Caco-2 (cell line): Measurements from ENCODE around the gene DMRT1. TPM values are rescaled to one million over a fixed set of nuclear protein-coding genes. Genes with fewer than 3 reads are reported as not detected.
A peak's percentile ranks its signal among the peaks of the same experiment; 100 is the strongest.

Source experiments
- BruUV-seq: library from RNA; stranded (reverse); fragments of 400-500 nt; replicated peaks from 2 replicates; lab custom pipeline; 2021; lab: Mats Ljungman, UMichigan
- CTCF ChIA-PET: fragments of 300-600 bp; sonication (Branson Sonifier 250); formaldehyde crosslinking; loops from one replicate; lab custom pipeline; 2022; ENCODE audit warnings: antibody characterized with exemption; lab: Charles Lee
- POLR2A ChIA-PET: fragments of 300-600 bp; sonication (Branson Sonifier 250); formaldehyde crosslinking; loops from one replicate; lab custom pipeline; 2022; ENCODE audit warnings: antibody characterized with exemption; lab: Charles Lee
- DNase-seq, 2 experiments: peaks; one replicate each; pipeline versions ENCODE4 v3.0.0 to v3.0.0-alpha.2; 2020 to 2022
- H3K27me3 ChIP-seq: replicated peaks from 2 replicates; pipeline ENCODE4 v1.6.0; 2011; ENCODE audit warnings: low read length; ENCODE audit not compliant: control insufficient read depth, insufficient read depth
- H3K36me3 ChIP-seq: 2 replicates; pipeline ENCODE4 v1.5.1; 2011; ENCODE audit warnings: low read length; ENCODE audit not compliant: control insufficient read depth, insufficient read depth
- H3K4me1 ChIP-seq: fragments of 250-450 bp; sonication (Bioruptor Pico); 2 replicates; pipeline ENCODE4 v1.5.1; 2020; ENCODE audit warnings: mild to moderate bottlenecking
- H3K4me3 ChIP-seq: 2 replicates; pipeline ENCODE4 v1.5.1; 2011; ENCODE audit warnings: low read depth, mild to moderate bottlenecking, control low read depth, low read length
- H3K9me3 ChIP-seq: fragments of 250-450 bp; sonication (Bioruptor Pico); 2 replicates; pipeline ENCODE4 v1.5.1; 2020; ENCODE audit warnings: mild to moderate bottlenecking, moderate library complexity
- H3K27ac Mint-ChIP-seq: one replicate; pipeline ENCODE4 v1.8.0; 2022; ENCODE audit warnings: mixed read lengths; ENCODE audit not compliant: unreplicated experiment
- H3K27me3 Mint-ChIP-seq: one replicate; pipeline ENCODE4 v1.8.0; 2022; ENCODE audit warnings: mixed read lengths; ENCODE audit not compliant: insufficient read depth, unreplicated experiment
- H3K36me3 Mint-ChIP-seq: one replicate; pipeline ENCODE4 v1.8.0; 2022; ENCODE audit warnings: mild to moderate bottlenecking, mixed read lengths; ENCODE audit not compliant: insufficient read depth, unreplicated experiment
- H3K4me1 Mint-ChIP-seq: one replicate; pipeline ENCODE4 v1.8.0; 2022; ENCODE audit warnings: low read depth, mixed read lengths; ENCODE audit not compliant: unreplicated experiment
- H3K4me3 Mint-ChIP-seq: one replicate; pipeline ENCODE4 v1.8.0; 2022; ENCODE audit warnings: mild to moderate bottlenecking, moderate library complexity, mixed read lengths; ENCODE audit not compliant: unreplicated experiment
- H3K9me3 Mint-ChIP-seq: one replicate; pipeline ENCODE4 v1.8.0; 2022; ENCODE audit warnings: mixed read lengths; ENCODE audit not compliant: unreplicated experiment
- intact Hi-C: fragments of 100-400 bp; cut with micrococcal nuclease; formaldehyde crosslinking; loops from one replicate; pipeline ENCODE4 v1.10.0; 2022; ENCODE audit not compliant: unreplicated experiment
- total RNA-seq: library from RNA; stranded (reverse); gene quantifications from 2 replicates; pipeline ENCODE4 v1.2.3, GENCODE V29; 2022
- TF ChIP-seq, protein P1 (sequence below), 2 experiments: fragments of 200-600 bp in 1 of 2; IDR thresholded peaks; 1 replicate in 1 of 2; 2 replicates in 1 of 2; pipeline versions ENCODE4 v1.5.1 to v1.8.0; 2011 to 2022; ENCODE audit warnings: antibody characterized with exemption in 1 of 2, control low read depth in 1 of 2, inconsistent platforms in 1 of 2, low read depth in 1 of 2, low read length in 1 of 2, mild to moderate bottlenecking in 1 of 2, moderate library complexity in 1 of 2; ENCODE audit not compliant: insufficient read depth in 1 of 2, severe bottlenecking in 1 of 2, unreplicated experiment in 1 of 2

DMRT1 gene
- total RNA-seq, 1 experiment from 2014 or later: not detected

DNA sequence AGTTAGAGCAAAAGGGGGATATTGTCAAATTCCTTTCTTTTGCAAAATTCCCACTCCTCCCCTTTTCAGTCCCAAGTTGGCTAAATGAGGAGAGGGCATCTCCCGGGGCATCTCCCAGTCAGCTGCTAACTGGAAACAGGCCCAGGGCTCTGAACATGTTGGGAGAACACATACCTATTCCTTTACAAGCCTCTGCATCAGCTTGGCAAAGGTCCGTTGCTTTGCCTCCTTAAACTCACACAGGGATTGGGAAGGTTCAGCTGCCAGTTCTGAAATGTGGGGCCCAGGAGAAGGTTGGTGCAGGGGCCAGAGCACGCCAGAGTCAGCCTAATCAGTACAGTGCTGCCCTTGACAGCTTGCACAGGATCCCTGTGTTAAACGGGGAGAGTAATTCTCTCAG is 124.0 kb downstream of the DMRT1 start:
- Histone ChIP-seq H3K4me1 (no peaks in the 10 kb centered on the region), H3K4me3 (no peak overlapping the region), H3K36me3 (no peaks in the 10 kb centered on the region), H3K9me3 (no peaks in the 10 kb centered on the region), H3K27me3 (no peaks in the 10 kb centered on the region; the same call in 1 of the 2 replicates)
- ChIA-PET POLR2A (no interaction called here), CTCF (no interaction called here)
- H3K36me3 Mint-ChIP-seq: no peaks in the 10 kb centered on the region
- no TSS peak for BruUV-seq
- no peak overlapping the region for H3K27ac Mint-ChIP-seq
- H3K4me3 Mint-ChIP-seq: no peak overlapping the region
- intact Hi-C loops: no loop called here
- no peaks in the 10 kb centered on the region for H3K9me3 Mint-ChIP-seq
- H3K27me3 Mint-ChIP-seq: peaks cover 14% of the 10 kb centered on the region
- no peaks in the 10 kb centered on the region for H3K4me1 Mint-ChIP-seq
- TF ChIP-seq, protein P1, sequence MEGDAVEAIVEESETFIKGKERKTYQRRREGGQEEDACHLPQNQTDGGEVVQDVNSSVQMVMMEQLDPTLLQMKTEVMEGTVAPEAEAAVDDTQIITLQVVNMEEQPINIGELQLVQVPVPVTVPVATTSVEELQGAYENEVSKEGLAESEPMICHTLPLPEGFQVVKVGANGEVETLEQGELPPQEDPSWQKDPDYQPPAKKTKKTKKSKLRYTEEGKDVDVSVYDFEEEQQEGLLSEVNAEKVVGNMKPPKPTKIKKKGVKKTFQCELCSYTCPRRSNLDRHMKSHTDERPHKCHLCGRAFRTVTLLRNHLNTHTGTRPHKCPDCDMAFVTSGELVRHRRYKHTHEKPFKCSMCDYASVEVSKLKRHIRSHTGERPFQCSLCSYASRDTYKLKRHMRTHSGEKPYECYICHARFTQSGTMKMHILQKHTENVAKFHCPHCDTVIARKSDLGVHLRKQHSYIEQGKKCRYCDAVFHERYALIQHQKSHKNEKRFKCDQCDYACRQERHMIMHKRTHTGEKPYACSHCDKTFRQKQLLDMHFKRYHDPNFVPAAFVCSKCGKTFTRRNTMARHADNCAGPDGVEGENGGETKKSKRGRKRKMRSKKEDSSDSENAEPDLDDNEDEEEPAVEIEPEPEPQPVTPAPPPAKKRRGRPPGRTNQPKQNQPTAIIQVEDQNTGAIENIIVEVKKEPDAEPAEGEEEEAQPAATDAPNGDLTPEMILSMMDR (IDR thresholded peaks at IDR 0.05; ENCODE audit: insufficient read depth in 1 of 2, low read depth in 1 of 2, low read length in 1 of 2, severe bottlenecking in 1 of 2, unreplicated experiment in 1 of 2): no peak
- no peak for DNase-seq

- H3K4me3 ChIP-seq: no peak overlapping the region
- ChIA-PET POLR2A (no interaction called here), CTCF (no interaction called here)
- Mint-ChIP-seq H3K4me3 (no peak overlapping the region), H3K27me3 (peaks cover 9% of the 10 kb centered on the region), H3K4me1 (no peaks in the 10 kb centered on the region), H3K36me3 (no peaks in the 10 kb centered on the region), H3K27ac (no peak overlapping the region), H3K9me3 (no peaks in the 10 kb centered on the region)
- H3K4me1 ChIP-seq: no peaks in the 10 kb centered on the region
- H3K36me3 ChIP-seq: no peaks in the 10 kb centered on the region
- H3K27me3 ChIP-seq: no peaks in the 10 kb centered on the region; the same call in 1 of the 2 replicates
- TF ChIP-seq, protein P1 (IDR thresholded peaks at IDR 0.05; ENCODE audit: insufficient read depth in 1 of 2, low read depth in 1 of 2, low read length in 1 of 2, severe bottlenecking in 1 of 2, unreplicated experiment in 1 of 2): no peak
- no peak for DNase-seq
- no TSS peak for BruUV-seq
- intact Hi-C loops: no loop called here
- no peaks in the 10 kb centered on the region for H3K9me3 ChIP-seq
These were observed 125.4 kb downstream of the DMRT1 start for GRCh38 chr9:966870-967269.

DNA sequence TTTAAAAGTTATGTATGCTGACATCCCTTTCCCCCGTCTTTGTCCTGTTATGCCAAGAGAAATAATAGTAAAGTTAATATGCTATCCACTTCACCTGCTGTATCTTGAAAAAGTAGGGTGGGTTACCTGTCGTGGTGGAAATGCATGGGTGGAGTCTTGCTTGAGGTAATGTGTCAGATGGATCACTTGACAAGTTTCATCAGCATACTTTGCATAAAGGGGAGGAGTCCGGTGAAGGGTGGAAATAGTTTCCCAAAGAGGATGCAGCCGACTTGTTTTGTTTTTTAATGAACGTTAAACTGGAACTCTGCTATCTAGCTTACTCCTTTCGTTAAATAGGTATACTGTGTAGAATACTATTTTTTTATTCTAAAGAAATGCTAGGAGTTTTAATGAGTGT is 125.9 kb downstream of the DMRT1 start:
- Histone ChIP-seq H3K27me3 (no peaks in the 10 kb centered on the region; the same call in 1 of the 2 replicates), H3K4me3 (no peak overlapping the region), H3K4me1 (no peaks in the 10 kb centered on the region), H3K36me3 (no peaks in the 10 kb centered on the region), H3K9me3 (no peaks in the 10 kb centered on the region)
- no peaks in the 10 kb centered on the region for H3K36me3 Mint-ChIP-seq
- intact Hi-C loops: no loop called here
- no peaks in the 10 kb centered on the region for H3K9me3 Mint-ChIP-seq
- H3K4me1 Mint-ChIP-seq: no peaks in the 10 kb centered on the region
- POLR2A ChIA-PET: no interaction called here
- peak overlapping the region; percentile 72 for H3K4me3 Mint-ChIP-seq
- CTCF ChIA-PET: interaction anchor here (0.5 kb wide), 1 partner anchor 163 kb away, joined by 3 read pairs; no protein-coding TSS in a partner anchor
- no TSS peak for BruUV-seq
- DNase-seq: no peak
- TF ChIP-seq, protein P1 (IDR thresholded peaks at IDR 0.05; ENCODE audit: insufficient read depth in 1 of 2, low read depth in 1 of 2, low read length in 1 of 2, severe bottlenecking in 1 of 2, unreplicated experiment in 1 of 2): no peak
- H3K27me3 Mint-ChIP-seq: peaks cover 5% of the 10 kb centered on the region
- peak overlapping the region; percentile 42 for H3K27ac Mint-ChIP-seq
